BJ (cell line): ENCODE data around the gene ANKEF1. TPM values are rescaled to one million over a fixed set of nuclear protein-coding genes. Genes with fewer than 3 reads are reported as not detected.

Experiments
- CTCF ChIA-PET: fragments of 350-600 bp; formaldehyde crosslinking; extraction: SDS; loops from one replicate; lab custom pipeline; 2021; ENCODE audit warnings: antibody characterized with exemption, inconsistent platforms; lab: Yijun Ruan, JAX
- POLR2A ChIA-PET: fragments of 300-600 bp; sonication (Branson Sonifier 250); formaldehyde crosslinking; extraction: SDS; loops from one replicate; lab custom pipeline; 2021; ENCODE audit warnings: antibody characterized with exemption; lab: Charles Lee
- DNase-seq: peaks from one replicate; pipeline ENCODE4 v3.0.0-alpha.2; 2011; ENCODE audit warnings: low read depth
- H3K27me3 ChIP-seq: 2 replicates; pipeline ENCODE4 v1.6.0; 2011; ENCODE audit warnings: low read length; ENCODE audit not compliant: control insufficient read depth, insufficient read depth
- H3K36me3 ChIP-seq: 2 replicates; pipeline ENCODE4 v1.5.1; 2011; ENCODE audit warnings: low read length; ENCODE audit not compliant: control insufficient read depth, insufficient read depth
- H3K4me3 ChIP-seq: 2 replicates; pipeline ENCODE4 v1.5.1; 2011; ENCODE audit warnings: low read depth, mild to moderate bottlenecking, control low read depth, low read length
- polyA plus RNA-seq: library from polyadenylated mRNA; depleted of rRNA; stranded (reverse); fragments of >200 nt; gene quantifications from 2 replicates; pipeline ENCODE4 v1.2.3, GENCODE V29; 2011
- TF ChIP-seq, protein P1 (sequence below): IDR thresholded peaks from 2 replicates; pipeline ENCODE4 v1.5.1; 2011; ENCODE audit warnings: low read depth, mild to moderate bottlenecking, control low read depth, inconsistent platforms, low read length, moderate library complexity; ENCODE audit not compliant: insufficient read depth

Gene ANKEF1
- polyA plus RNA-seq, 1 experiment, result 0.70 TPM

GRCh38 chr20:10078403-10078802 lies 43.6 kb downstream of the ANKEF1 start:
- Histone ChIP-seq H3K36me3 (no peaks in the 10 kb centered on the region), H3K27me3 (no peaks in the 10 kb centered on the region), H3K4me3 (no peak overlapping the region)
- no peak for DNase-seq
- POLR2A ChIA-PET, result no interaction called here
- CTCF ChIA-PET, result interaction anchor here (1.0 to 4.8 kb wide), 4 partner anchors 13 to 349 kb away, joined by 4 to 39 read pairs (median 4); no protein-coding TSS in a partner anchor
- TF ChIP-seq, protein P1, sequence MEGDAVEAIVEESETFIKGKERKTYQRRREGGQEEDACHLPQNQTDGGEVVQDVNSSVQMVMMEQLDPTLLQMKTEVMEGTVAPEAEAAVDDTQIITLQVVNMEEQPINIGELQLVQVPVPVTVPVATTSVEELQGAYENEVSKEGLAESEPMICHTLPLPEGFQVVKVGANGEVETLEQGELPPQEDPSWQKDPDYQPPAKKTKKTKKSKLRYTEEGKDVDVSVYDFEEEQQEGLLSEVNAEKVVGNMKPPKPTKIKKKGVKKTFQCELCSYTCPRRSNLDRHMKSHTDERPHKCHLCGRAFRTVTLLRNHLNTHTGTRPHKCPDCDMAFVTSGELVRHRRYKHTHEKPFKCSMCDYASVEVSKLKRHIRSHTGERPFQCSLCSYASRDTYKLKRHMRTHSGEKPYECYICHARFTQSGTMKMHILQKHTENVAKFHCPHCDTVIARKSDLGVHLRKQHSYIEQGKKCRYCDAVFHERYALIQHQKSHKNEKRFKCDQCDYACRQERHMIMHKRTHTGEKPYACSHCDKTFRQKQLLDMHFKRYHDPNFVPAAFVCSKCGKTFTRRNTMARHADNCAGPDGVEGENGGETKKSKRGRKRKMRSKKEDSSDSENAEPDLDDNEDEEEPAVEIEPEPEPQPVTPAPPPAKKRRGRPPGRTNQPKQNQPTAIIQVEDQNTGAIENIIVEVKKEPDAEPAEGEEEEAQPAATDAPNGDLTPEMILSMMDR, result no peak

GRCh38 chr20:10079964-10080363 lies 45.2 kb downstream of the ANKEF1 start:
- TF ChIP-seq, protein P1, result no peak
- H3K4me3 ChIP-seq, result no peak overlapping the region
- H3K27me3 ChIP-seq, result no peaks in the 10 kb centered on the region
- DNase-seq, result peak; percentile 63
- ChIA-PET CTCF (interaction anchor here (4.8 kb wide), 1 partner anchor 11 kb away, joined by 39 read pairs; no protein-coding TSS in a partner anchor), POLR2A (no interaction called here)
- no peaks in the 10 kb centered on the region for H3K36me3 ChIP-seq

- POLR2A ChIA-PET, result no interaction called here
- CTCF ChIA-PET, result interaction anchor here (4.8 kb wide), 1 partner anchor 11 kb away, joined by 39 read pairs; no protein-coding TSS in a partner anchor
- TF ChIP-seq, protein P1, result no peak
- no peak for DNase-seq
- Histone ChIP-seq H3K36me3 (no peaks in the 10 kb centered on the region), H3K4me3 (no peak overlapping the region), H3K27me3 (no peaks in the 10 kb centered on the region)
Observed at GRCh38 chr20:10080574-10080973, 45.8 kb downstream of the ANKEF1 start.

DNA sequence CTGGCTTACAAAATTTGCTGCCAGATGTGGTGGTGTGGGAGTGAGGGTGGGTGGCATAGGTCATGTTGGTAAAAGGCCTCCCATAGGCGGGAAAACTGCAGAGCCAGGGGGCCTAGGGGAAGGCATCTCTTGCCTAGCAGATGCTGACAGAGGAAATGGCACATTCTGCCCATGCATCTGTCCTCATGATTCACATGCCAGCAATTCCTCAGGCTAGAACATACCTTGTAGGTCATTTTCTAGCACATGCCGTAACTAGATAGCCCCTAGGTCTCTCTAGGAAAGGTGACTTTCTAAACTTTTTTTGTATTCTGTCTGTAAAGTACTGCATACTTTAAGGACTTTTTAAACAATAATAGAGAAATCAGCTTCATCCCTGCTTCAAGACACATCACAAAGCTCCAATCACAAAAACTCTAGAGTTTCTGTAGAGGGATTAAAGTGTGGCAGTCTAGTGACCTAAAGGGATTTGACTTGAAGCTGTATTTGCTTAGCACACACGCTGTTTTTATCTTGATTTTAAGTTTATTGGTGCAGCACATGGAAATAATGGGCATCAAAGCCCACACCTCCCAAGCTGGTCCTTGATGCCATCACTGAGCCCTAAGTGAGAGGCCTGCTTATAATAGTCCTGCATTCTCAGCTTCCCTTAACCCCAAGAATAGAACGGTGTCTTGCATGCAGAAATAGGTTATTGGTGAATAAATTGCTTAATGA lies 55.2 kb downstream of the ANKEF1 start:
- CTCF ChIA-PET, result interaction anchor here (0.7 to 8.3 kb wide), 42 partner anchors 8 to 1292 kb away, joined by 3 to 208 read pairs (median 4); partner anchors contain the start of genes MKKS, SLX4IP and SNAP25
- H3K27me3 ChIP-seq, result no peaks in the 10 kb centered on the region
- TF ChIP-seq, protein P1, result no peak

GRCh38 chr20:10090588-10091166 lies 55.9 kb downstream of the ANKEF1 start:
- Histone ChIP-seq H3K27me3 (no peaks in the 10 kb centered on the region), H3K4me3 (no peak overlapping the region), H3K36me3 (no peaks in the 10 kb centered on the region)
- ChIA-PET CTCF (interaction anchor here (0.7 to 8.3 kb wide), 44 partner anchors 8 to 1292 kb away, joined by 3 to 208 read pairs (median 4); partner anchors contain the start of genes MKKS, SLX4IP and SNAP25), POLR2A (no interaction called here)
- DNase-seq, result no peak
- TF ChIP-seq, protein P1, result peak; percentile 87

More for the DNA sequence above, 55.2 kb downstream of the ANKEF1 start:
- no peak for DNase-seq
- Histone ChIP-seq H3K4me3 (no peak overlapping the region), H3K36me3 (no peaks in the 10 kb centered on the region)
- POLR2A ChIA-PET, result no interaction called here
